ENCODE results near the gene RASD2. TPM values are rescaled to one million over a fixed set of nuclear protein-coding genes. Genes with fewer than 3 reads are reported as not detected.

The RASD2 gene
- total RNA-seq, 2 donors from 2014 or later = 0.07 TPM; not detected in 1

- Mint-ChIP-seq H3K36me3 (no peaks in the 10 kb centered on the region), H3K27ac (no peak overlapping the region)
Measured at GRCh38 chr22:35594686-35595085, 54.1 kb downstream of the RASD2 start.

GRCh38 chr22:35596821-35597220 is 56.2 kb downstream of the RASD2 start:
- no peaks in the 10 kb centered on the region for H3K36me3 Mint-ChIP-seq
- no peaks in the 10 kb centered on the region for H3K4me1 Mint-ChIP-seq (ENCODE audit: low read depth in 2 of 2)
- H3K4me3 Mint-ChIP-seq = no peak overlapping the region
- H3K9me3 Mint-ChIP-seq = no peaks in the 10 kb centered on the region
- no peak for ATAC-seq
- no peak overlapping the region for H3K27ac Mint-ChIP-seq
- no peak for DNase-seq (ENCODE audit: low spot score)
- peaks cover 0 to 5% of the 10 kb centered on the region in 2 donors for H3K27me3 Mint-ChIP-seq

More at GRCh38 chr22:35594686-35595085, 54.1 kb downstream of the RASD2 start:
- Mint-ChIP-seq H3K27me3 (peaks cover 0 to 5% of the 10 kb centered on the region in 2 donors), H3K9me3 (no peaks in the 10 kb centered on the region), H3K4me3 (no peak overlapping the region), H3K4me1 (ENCODE audit: low read depth in 2 of 2) (no peaks in the 10 kb centered on the region)
- DNase-seq (ENCODE audit: low spot score) (no peak), ATAC-seq (no peak)

DNA sequence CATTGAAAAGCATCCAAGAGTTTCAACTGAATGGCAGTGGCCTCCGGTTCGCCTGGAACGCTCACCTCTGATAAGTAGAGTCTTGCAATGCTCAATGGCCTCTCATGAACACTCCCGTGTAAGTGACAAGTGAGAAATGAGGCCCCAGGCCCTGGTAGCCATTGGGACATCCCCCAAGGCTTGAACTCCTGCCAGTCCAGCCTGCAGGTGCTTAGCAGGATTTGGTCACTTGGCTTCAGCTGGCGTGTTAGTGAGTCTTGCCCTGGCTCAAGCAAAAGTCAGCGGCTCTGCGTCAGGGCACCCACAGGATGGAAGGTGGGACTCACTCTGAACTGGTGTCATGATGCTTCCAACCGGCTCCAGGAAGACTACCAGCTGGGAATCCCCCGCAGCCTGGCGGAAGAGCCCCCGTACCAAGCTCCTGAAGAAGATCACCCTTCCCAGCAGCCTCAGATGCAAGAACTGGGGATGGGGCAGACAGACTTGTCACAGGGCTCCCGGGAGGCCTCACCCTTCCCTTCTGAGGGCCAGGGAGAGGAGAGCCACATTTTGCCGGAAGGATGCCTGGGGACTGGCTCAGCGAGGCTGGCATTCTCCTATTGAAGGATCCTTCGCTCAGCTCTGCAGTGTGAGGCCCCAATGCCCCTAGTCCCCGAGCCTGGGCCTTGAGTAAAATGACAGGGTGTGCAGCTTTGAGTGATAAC is 57.2 kb downstream of the RASD2 start:
- Mint-ChIP-seq H3K4me3 (no peak overlapping the region), H3K9me3 (no peaks in the 10 kb centered on the region), H3K27me3 (peaks cover 0 to 5% of the 10 kb centered on the region in 2 donors), H3K36me3 (no peaks in the 10 kb centered on the region), H3K27ac (no peak overlapping the region), H3K4me1 (ENCODE audit: low read depth in 2 of 2) (no peaks in the 10 kb centered on the region)
- DNase-seq (ENCODE audit: low spot score) (no peak), ATAC-seq (no peak)

GRCh38 chr22:35598396-35598710 is 57.7 kb downstream of the RASD2 start:
- Mint-ChIP-seq H3K9me3 (no peaks in the 10 kb centered on the region), H3K27ac (no peak overlapping the region)
- ATAC-seq = no peak

GRCh38 chr22:35599364-35599763 is 58.7 kb downstream of the RASD2 start:
- H3K36me3 Mint-ChIP-seq = no peaks in the 10 kb centered on the region
- no peak overlapping the region for H3K27ac Mint-ChIP-seq
- no peak for ATAC-seq
- H3K4me1 Mint-ChIP-seq (ENCODE audit: low read depth in 2 of 2) = no peaks in the 10 kb centered on the region
- no peak overlapping the region for H3K4me3 Mint-ChIP-seq
- H3K9me3 Mint-ChIP-seq = no peaks in the 10 kb centered on the region
- H3K27me3 Mint-ChIP-seq = no peaks in the 10 kb centered on the region
- DNase-seq (ENCODE audit: low spot score) = no peak

More at GRCh38 chr22:35598396-35598710, 57.7 kb downstream of the RASD2 start:
- Mint-ChIP-seq H3K36me3 (no peaks in the 10 kb centered on the region), H3K4me1 (ENCODE audit: low read depth in 2 of 2) (no peaks in the 10 kb centered on the region), H3K4me3 (no peak overlapping the region), H3K27me3 (peaks cover 0 to 2% of the 10 kb centered on the region in 2 donors)
- DNase-seq (ENCODE audit: low spot score) = no peak

DNA sequence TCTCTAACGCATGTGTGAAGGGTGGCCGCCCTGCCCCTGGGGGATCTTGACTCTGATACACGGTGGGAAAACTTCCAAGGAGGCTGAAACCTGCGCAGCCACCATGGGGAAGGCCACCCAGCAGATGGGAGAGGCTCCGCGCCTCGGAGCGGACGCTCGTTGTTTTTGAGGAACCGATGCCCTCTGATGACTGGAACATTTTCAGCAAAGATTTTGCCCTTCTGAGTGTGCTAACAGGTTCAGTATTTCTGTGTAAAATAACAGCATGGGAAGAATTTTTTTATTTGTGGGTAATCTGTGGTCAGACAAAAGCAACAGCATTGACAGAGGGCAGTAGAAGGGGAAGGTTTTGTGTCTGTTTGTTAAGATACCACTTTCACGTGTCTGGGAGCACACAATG is 59.8 kb downstream of the RASD2 start:
- Mint-ChIP-seq H3K4me1 (ENCODE audit: low read depth in 2 of 2) (no peaks in the 10 kb centered on the region), H3K36me3 (no peaks in the 10 kb centered on the region), H3K9me3 (no peaks in the 10 kb centered on the region), H3K27me3 (no peaks in the 10 kb centered on the region), H3K27ac (no peak overlapping the region), H3K4me3 (no peak overlapping the region)
- DNase-seq (ENCODE audit: low spot score) = no peak
- no peak for ATAC-seq

DNA sequence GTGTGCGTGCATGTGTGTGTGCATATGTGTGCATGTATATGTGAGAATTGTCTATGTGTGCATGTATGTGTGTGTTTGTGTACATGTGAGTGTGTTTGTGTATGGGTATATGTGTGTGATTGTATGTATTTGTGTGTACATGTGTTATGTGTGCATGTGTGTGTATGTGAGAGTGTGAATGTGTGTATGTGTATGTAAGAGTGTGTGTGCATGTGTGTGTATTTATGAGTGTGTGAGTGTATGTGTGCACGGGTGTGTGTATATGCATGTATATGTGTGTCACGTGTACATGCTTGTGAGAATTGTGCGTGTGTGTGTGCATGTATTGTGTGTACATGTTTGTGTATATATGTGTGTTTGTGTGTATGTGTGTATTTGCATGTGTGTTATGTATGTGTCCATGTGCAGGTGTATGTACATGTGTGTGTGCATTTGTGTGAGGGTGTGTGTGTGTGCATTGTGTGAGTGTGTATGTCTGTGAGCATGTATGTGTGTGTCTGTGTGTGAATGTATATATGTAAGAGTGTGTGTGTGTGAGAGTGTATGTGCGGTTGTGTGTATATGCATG is 60.5 kb downstream of the RASD2 start:
- H3K4me1 Mint-ChIP-seq (ENCODE audit: low read depth in 2 of 2) = no peaks in the 10 kb centered on the region
- ATAC-seq = no peak
- peaks cover 0 to 1% of the 10 kb centered on the region in 2 donors for H3K27me3 Mint-ChIP-seq
- H3K27ac Mint-ChIP-seq = no peak overlapping the region
- H3K36me3 Mint-ChIP-seq = no peaks in the 10 kb centered on the region
- no peaks in the 10 kb centered on the region for H3K9me3 Mint-ChIP-seq
- no peak for DNase-seq (ENCODE audit: low spot score)
- H3K4me3 Mint-ChIP-seq = no peak overlapping the region

DNA sequence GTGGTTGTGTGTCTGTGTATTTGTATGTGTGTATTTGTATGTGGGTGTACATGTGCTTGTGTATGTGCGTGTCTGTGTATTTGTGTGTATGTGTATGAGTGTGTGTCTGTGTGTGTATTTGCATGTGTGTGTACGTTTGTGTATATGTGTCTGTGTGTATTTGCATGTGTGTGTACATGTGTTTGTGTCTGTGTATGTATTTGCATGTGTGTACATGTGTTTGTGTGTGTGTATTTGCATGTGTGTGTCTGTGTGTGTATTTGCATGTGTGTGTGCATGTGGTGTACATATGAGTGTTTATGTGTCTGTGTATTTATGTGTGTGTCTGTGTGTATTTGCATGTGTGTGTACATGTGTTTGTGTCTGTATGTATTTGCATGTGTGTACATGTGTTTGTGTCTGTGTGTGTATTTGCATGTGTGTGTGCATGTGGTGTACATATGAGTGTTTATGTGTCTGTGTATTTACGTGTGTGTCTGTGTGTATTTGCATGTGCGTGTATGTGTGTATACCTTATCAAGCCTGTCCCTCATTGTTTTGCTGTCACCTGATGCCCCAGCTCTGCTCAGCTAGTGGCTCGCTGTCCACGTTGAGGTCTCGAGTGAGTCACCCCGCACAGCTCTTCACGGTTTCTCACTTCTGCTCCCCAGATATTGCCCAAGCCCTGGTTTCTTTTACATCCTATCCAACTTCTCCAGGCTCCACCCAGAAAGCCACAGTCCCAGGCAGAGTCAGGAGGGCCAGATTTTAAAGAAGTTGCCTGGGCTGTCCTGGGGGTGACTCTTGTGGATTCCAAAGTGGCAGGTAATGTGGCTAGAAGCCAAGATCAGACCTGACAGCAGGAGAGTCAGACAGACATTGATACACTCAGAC is 61.3 kb downstream of the RASD2 start:
- peak; percentile 65 to 73 for ATAC-seq
- Mint-ChIP-seq H3K27me3 (peaks cover 5 to 9% of the 10 kb centered on the region in 2 donors), H3K4me3 (no peak overlapping the region), H3K36me3 (no peaks in the 10 kb centered on the region), H3K4me1 (ENCODE audit: low read depth in 2 of 2) (no peaks in the 10 kb centered on the region), H3K27ac (no peak overlapping the region), H3K9me3 (no peaks in the 10 kb centered on the region)
- DNase-seq (ENCODE audit: low spot score) = no peak

Other genes starting within 250 kb of the RASD2 start
- 10 to 100 TPM; 30.4 to 38.9 TPM for gene TOM1, start 240.9 kb upstream of the RASD2 start, total RNA-seq
- gene HMOX1, start 159.7 kb upstream of the RASD2 start, total RNA-seq = 1 to 10 TPM; 4.9 to 7.3 TPM
- 100 to 1,000 TPM; 169 to 339 TPM for gene MCM5, start 140.7 kb upstream of the RASD2 start, total RNA-seq
- gene MB, start 76.5 kb downstream of the RASD2 start, total RNA-seq = not detected
- gene APOL6, start 107.6 kb downstream of the RASD2 start, total RNA-seq = 100 to 1,000 TPM in 1 of 2 donors, 10 to 100 TPM in 1; 63.8 to 142 TPM
- not detected for gene APOL5, start 177.0 kb downstream of the RASD2 start, total RNA-seq

Data from natural killer cell treated with Interleukin-12 subunit alpha and Interleukin-12 subunit beta and Interleukin-15 and Interleukin-18, amount 100 ng/mL, for 72 hours (primary cell).